NCI-H1694 treated with DMSO at 0.1 percent for 48 hours (cell line): ENCODE measurements around the gene FAM3B.
"Not testable (repeated sequence)": the region's sequence is repeated elsewhere in the genome, so short reads cannot be mapped to it uniquely, and the experiment has no call there.

Experiments used
- DNase-seq: peaks from one replicate; lab custom pipeline; 2025; lab: John Stamatoyannopoulos, UW

The FAM3B gene

DNA sequence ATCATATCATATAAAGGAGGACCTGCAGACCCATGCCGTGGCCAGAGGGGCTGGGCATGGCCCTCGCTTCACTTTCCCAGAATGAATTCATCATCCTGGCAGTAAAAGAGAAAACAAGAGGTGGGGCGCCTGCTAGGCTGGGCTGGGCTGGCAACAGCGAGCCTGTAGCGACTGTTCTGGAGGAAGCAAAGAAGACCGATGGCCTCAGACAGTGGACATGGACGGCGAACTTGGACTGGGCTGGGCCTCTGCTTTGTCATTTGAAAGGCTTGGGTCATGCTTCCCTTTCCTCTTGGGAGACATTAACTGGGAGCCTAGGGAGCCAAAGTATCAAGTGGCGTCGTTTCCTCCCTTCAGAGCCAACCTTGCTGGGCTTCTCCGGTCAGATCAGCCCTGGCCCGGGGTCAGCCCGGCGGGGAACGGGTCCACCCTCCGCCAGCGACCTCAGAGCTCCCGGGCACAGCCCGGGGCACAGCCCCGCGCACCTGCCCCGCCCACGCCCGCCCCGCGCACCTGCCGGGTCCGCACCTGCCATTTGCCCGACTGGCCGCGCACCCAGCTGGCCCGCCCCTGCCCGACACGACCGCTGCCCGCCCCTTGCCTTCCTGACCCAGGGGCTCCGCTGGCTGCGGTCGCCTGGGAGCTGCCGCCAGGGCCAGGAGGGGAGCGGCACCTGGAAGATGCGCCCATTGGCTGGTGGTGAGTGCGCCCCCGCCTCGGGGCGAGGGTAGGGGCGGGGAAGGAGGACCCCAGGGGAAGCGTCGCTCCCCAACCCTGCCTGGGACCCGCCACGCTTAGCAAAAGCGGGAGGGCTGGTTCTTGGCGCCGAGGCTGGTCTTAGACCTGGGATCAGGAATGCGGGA is at the start of gene FAM3B:
FAM3B (plus strand) TSS at position 602 of the 863 bp plus-strand sequence; CDS start at position 681, 79 bp downstream.
- DNase-seq, result no peak

GRCh38 chr21:41267346-41267745 is 49.3 kb upstream of the FAM3B start:
- DNase-seq, result no peak

- DNase-seq, result no peak
Measured at GRCh38 chr21:41269535-41269934, 47.1 kb upstream of the FAM3B start.

- DNase-seq, result no peak
Measured at GRCh38 chr21:41277196-41277595, 39.4 kb upstream of the FAM3B start.

GRCh38 chr21:41277846-41278245 is 38.8 kb upstream of the FAM3B start:
- DNase-seq, result no peak

GRCh38 chr21:41280115-41280919 is 36.3 kb upstream of the FAM3B start:
- no peak for DNase-seq

DNA sequence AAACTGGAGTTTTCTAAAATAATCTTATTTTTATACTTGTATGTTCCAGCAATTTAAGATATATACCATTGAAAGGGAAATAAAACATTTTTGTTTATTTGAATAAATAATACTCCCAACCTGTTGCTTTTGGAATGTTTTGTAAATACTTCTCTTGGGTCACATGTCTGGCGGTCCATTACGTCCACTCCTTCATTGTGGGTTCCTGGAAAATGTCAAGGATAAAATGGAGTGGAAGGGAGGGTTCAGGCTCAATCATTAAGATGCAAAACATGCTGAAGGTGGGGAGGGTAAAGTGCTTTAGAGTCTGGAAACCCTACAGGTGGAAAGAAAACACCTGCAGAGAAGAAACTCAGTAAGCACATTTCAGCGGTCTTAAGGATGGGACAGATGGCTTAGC is 34.2 kb upstream of the FAM3B start:
- no peak for DNase-seq

DNA sequence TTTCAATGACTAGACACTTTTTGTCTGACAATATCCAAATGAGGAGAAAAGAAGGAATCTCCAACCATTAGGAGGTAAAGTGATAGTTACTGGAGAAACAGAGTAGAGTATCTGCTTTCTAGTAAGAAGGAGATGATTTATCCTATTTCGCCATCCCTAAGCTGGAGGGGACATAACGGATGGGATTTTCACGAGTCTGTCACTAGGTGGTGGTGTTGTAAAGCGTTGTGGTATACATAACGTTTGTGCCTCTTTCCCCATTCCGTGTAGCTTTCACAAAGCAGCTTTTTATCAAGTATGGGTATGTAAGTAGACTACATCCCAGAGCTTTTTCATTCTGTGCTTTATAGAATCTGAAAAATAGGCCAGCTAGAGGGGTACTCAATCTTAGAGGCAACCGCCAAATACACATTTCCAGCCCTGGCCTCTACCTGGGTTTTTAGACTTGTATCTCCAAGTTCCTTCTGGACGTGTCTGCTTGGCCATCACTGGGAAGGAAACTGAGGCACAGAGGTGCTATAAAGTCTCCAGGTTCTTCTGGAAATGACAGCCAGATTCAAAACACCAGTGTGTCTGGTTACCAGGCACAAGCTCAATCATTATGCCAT is 33.3 kb upstream of the FAM3B start:
- peak; percentile 55 for DNase-seq

DNA sequence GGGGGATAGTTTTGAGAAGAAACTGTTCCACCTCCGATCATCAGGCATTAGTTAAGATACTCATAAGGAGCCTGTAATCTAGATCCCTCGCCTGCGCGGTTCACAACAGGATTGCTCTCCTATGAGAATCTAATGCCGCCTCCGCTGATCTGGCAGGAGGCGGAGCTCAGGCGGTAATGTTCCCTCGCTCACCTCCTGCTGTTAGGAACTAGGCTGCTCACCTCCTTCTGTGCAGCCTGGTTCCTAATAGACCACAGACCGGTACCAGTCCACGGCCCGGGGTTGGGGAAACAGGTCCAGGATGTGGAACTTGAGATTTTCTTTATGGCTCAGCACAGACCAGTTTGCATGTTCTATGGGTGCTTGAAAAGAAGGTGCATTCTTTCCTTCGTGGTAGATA is 27.2 kb upstream of the FAM3B start:
- no peak for DNase-seq

GRCh38 chr21:41290106-41290799 is 26.3 kb upstream of the FAM3B start:
- DNase-seq, result no peak

DNA sequence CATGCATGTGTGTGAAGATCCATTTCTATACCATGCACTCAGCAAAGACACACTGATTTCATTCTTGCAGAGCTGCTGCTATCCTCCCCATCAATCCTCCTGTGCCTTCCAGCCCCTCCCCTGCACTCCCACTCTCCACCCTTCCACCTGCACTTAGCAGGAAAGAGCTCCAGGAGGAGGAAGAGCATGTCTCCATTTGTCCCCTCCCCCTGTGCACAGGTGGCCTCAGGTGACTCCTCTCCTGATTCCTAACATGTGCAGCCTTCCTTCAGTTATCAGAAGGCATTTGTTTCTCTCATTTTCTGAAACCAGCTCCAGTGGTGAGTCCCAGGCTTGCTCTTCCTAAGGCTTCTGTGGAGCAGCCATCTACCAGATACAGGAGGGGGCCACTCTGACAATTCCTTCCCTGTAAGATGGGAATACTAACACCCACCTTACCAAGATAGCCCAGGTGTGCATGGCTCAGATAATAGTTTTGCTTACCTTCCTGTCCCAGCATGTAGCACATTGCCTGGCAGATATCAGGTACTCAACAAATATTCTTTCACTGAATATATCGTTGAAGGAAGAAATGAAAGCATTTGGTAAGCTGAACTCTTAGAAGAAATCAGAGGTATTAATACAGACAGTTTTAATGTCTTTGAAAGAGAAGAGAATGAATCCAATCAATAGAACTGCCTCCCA is 21.9 kb upstream of the FAM3B start:
- DNase-seq, result no peak

GRCh38 chr21:41295721-41296254 is 20.8 kb upstream of the FAM3B start:
- no peak for DNase-seq

- DNase-seq, result no peak
Measured at GRCh38 chr21:41302976-41303375, 13.6 kb upstream of the FAM3B start.

DNA sequence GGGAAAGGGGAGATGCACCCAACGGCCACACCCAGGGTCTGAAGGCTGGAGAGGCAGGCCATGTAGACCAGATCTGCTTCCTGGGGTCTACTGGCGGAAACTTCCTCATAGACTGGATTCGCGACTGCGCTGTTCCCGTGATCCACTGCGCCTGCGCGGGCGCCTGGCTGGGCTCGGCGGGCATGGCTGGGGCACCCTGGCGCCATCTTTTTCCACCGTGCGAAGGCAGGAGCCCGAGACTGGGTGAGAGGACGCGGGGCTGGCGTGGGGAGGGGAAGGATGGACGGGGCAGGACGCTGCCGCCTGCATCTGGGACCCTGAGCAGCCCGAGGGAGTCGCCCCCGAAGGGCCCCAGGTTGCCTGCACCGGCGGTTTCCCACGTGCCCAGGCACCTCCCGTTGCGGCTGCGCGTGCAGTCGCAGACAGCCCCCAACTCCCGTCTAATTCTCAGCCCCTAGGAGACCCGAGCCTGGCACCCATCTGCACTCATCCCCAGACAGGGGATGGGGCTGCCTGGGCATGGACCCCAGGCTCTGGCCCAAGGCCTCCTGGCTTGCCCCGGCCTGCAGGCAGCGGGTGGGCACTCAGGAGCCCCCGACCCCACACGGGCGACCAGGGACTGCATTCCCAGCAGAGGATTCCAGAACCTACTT is 12.4 kb upstream of the FAM3B start:
- no peak for DNase-seq

DNA sequence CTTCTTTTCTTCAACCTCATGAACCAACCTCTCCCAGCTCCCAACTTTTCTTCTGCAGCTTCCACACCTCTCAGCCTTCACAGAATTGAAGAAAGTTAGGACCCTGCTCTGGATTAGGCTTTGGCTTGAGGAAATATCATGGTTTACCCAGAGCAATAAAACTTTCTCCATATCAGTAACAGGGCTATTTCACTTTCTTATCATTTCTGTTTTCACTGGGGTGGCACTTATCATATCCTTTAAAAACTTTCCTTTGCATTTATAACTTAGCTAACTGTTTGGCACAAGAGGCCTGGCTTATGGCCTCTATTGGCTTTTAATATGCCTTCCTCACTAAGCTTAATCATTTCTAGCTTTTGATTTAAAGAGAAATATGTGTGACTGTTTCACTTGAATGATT is 9.4 kb upstream of the FAM3B start:
- no peak for DNase-seq

DNA sequence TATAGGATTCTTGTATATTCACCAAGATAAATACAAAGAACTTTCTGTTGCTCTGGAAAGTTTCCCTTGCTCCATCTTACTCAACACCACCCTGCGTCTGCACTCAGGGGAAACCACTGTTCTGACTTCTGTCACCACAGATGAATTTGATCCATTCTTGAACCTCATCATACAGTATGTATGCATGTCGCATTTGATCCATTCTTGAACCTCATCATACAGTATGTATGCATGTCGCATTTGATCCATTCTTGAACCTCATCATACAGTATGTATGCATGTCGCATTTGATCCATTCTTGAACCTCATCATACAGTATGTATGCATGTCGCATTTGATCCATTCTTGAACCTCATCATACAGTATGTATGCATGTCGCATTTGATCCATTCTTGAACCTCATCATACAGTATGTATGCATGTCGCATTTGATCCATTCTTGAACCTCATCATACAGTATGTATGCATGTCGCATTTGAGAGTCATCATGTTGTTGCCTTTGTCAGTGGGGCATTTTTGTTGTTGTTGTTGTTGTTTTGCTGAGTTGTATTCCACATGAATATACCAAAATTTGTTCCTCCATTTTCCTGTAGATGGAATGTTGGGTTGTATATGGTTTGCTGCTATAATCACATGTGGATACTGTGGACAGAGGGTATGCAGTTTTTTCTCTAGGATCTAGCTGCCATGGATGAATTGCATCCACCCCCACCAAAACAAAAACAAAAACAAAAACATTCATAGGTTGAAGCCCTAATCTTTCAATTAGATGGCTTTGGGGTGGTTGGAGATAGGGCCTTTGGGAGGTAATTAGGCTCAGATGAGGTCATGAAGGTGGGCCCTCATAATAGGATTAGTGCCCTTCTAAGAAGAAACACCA is 3.1 kb upstream of the FAM3B start:
- DNase-seq, result not testable (repeated sequence)

DNA sequence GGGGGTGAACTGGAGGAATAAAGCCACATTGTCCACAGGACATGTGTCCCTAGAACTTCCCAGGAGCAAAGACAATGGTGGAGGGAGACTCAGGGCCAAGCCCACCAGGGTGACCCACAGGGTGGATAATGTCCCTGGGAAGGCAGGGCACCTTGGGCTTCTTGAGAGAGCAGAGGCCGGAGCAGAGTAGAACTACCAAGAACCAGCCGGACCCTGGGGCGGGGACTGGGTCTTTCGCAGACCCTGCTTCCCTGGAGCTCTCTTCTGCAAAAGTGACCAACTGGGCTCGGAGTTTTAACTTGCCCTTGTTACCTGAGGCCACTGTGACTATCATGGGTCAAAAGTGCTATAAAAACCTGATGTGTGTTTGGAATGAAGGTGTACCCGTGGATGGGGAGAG is 875 bp upstream of the FAM3B start:
- no peak for DNase-seq

GRCh38 chr21:41317063-41317392 is 427 bp downstream of the FAM3B start:
- DNase-seq, result no peak

GRCh38 chr21:41317458-41317857 is 857 bp downstream of the FAM3B start:
- no peak for DNase-seq

GRCh38 chr21:41318218-41318617 is 1.6 kb downstream of the FAM3B start:
- DNase-seq, result no peak
